Stimulated activated CD8-positive, alpha-beta memory T cell treated with anti-CD3 and anti-CD28 coated beads, Interleukin-15, amount 100 ng/mL, for 1 hour (primary cell): ENCODE data around the gene MEIS3.
"Not testable (repeated sequence)": the region's sequence is repeated elsewhere in the genome, so short reads cannot be mapped to it uniquely, and the experiment has no call there.

Experiments used
- DNase-seq: peaks from one replicate; pipeline ENCODE4 v3.0.0-alpha.2; 2020; ENCODE audit warnings: low read depth

The MEIS3 gene

DNA sequence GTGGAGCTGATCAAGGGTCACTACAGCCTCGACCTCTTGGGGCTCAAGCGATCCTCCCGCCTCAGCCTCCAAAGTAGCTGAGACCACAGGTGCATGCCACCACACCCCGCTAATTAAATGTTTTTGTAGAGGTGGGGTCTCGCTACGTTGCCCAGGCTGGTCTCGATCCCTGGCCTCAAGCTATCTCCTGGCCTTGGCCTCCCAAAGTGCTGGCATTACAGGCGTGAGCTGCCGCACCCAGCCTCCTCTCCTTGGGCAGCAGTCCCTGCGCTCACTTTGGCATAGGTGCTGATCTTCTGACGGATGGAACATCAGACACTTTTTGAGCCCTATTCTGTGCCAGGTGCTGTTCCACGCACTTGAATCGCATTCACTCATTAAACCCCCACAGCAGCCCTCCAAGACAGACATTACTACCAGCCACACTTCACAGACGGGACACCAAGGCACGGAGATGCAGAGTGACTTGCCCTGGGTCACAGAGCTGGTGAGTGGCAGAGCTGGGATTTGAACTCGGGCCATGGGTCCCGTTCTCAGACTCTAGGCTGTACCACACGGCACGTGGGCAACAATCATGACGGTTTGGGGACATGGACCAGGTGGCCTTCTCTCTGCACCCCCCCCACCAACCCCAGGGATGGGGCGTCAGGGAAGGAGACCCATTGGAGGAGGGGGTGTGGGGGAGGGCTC lies 3.2 kb downstream of the MEIS3 start:
- no peak for DNase-seq

DNA sequence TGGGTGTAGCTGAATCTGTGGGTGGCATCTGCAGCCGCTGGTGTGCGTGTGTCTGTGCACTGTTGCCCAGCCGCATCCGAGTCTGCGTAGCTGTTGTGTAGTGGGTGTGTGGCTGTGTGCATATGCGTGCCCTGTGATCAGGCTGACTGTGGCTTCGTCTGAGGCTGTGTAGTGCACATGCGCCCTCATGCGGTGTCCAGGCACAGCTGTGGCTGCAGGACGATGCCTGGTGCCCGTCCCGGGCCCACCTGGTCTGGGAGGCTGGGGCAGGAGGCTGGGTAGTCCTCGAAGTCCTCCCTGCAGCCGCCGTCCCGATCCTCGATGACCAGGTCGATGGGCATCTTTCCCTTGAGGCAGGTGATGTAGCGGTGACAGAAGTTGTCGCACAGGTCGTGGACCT lies 4.9 kb downstream of the MEIS3 start:
- DNase-seq, result no peak

DNA sequence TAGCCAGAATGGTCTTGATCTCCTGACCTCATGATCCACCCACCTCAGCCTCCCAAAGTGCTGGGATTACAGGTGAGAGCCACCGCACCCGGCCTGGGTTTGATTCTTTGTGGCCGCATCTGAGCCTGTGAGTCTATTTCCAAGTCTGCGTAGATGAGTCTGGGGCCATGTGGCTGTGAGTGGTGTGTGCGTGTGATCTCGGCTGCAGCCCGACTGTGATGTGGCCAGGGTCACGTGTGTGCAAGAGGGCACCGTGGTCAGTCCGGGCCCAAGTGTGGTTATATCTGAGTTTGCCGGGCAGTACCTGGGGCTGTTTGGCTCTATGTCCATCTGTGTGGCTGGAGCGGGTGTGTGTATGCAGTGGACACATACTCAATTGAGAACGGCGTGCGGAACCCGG lies 5.4 kb downstream of the MEIS3 start:
- DNase-seq, result no peak

DNA sequence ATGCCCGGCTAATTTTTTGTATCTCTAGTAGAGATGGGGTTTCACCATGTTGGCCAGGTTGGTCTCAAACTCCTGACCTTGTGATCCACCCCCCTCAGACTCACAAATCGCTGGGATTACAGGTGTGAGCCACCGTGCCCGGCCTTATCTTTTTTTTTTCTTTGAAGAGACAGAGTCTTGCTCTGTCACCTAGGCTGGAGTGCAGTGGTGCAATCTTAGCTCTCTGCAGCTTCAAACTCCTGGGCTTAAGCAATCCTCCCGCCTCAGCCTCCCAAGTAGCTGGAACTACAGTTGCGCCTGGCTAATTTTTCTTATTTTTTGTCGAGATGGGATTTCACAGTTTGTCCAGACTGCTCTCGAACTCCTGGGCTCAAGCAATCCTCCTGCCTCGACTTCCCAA lies 7.6 kb downstream of the MEIS3 start:
- DNase-seq, result not testable (repeated sequence)

DNA sequence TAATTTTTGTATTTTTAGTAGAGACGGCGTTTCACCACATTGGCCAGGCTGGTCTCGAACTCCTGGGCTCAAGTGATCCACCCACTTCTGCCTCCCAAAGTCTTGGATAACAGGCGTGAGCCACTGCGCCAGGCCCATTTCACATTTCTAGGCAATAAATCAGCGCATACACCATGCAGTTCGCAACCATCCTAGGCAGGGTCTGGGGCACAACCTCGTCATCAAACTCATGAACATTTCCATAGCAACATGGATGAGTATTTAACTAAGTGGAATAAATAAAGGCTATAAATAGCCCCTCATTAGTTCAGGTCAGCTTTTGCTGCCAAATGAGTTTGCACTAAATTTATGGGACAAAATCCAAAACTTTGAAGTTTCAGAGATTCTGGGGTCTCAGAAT lies 8.2 kb downstream of the MEIS3 start:
- no peak for DNase-seq

DNA sequence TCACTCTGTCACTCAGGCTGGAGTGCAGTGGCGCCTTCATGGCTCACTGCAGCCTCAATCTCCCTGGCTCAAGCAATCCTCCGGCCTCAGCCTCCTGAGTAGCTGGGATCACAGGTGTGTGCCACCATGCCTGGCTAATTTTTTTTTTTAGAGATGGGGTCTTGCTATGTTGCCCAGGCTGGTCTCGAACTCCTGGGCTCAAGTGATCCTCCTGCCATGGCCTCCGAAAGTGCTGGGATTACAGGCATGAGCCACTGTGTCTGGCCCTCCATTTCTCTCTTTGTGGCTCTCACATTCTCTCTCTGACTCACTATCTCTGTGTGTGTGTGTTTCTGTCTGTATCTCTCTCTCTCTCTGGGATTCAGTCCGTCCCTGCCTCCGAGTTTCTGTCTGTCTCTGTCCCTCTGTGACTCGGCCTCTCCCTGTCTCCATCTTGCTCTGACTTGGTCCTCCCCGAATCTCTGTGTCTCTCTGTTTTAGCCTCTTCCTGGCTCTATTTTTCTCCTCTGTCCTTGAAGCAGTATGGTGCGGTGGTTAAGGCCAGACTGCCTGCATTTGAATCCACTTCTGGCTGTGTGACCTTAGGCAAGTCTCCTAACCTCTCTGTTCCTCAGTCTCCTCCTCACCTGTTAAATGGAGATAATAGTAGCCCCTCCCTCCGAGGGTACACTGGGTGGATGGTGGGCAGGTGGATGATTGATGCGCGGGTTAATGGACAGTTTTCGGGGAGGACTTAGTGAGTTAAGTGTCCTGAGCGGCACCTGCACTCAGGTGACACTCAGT lies 11.0 kb downstream of the MEIS3 start:
- DNase-seq, result no peak

DNA sequence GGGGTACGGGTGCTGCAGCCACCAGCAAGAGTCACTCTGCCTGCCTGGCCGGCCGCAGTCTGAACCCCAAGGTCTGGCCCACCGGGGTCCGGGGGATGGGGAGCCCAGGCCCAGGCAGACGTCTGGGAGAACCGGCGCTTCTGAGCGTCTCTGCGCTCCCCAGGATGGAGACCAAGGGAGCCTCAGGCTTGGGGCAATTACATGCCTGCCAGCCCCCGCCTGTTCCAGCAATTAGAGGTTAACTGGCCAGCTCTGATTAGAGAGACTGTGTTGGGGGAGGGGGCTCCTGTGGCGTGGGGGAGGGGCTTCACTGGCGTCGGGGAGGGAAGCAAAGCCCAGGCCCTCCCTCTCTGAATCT lies 11.9 kb downstream of the MEIS3 start:
- no peak for DNase-seq

DNA sequence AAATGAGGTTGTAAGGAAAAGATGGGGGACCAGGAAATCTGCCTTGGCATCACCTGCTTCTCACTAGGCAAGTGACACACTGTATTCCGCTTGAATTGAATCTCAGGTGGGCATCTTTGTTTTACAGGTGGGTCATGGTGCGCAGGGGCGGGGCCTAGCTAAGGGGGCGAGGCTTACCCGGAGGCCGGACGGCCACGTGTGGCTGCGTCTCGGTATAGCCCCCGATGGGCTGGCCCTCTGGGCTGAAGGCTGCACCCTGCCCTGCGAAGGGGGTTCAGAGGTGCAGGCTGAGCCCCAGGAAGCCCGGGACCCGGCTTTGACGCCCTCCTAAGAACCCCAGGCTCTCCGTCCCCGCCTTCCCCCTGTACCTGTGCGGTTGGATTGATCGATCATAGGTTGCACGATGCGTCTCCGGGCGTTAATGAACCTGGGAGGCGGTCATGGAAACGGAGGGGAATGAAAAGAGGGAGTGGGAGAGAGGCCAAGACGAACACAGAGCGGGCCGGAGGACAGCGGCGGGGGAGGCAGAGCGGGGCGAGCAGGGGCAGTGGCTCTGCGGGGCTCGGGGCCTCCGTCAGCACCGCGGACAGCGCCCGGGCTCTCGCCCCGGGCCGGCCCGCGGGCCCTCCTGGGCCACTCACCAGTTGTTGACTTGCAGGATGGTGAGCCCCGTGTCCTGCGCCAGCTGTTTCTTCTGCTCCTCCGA lies 12.5 kb downstream of the MEIS3 start:
- DNase-seq, result no peak

DNA sequence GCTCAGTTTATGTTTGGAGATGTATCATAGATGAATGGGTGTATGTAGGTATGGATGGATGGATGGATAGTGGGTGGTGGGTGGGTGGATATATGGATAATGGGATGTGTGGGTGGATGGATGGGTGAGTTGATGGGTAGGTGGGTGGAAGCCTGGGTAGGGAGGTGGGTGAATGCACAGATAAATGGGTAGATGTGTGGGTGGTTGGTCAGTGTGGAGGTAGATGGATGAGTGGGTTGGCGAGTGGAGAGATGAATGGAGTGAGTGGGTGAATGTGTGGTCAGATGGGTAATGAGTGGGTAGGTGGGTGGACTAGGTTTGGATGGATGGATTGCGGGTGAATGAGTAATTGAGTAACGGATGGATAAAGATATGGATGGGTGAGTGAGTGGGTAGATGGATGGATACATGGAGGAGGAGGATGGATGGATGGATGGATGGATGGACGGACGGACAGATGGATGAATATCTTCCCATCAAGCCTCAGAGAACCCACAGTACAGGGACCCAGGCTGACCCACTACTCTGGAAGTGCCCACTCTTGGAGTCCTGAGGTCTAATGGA lies 13.4 kb downstream of the MEIS3 start:
- no peak for DNase-seq

DNA sequence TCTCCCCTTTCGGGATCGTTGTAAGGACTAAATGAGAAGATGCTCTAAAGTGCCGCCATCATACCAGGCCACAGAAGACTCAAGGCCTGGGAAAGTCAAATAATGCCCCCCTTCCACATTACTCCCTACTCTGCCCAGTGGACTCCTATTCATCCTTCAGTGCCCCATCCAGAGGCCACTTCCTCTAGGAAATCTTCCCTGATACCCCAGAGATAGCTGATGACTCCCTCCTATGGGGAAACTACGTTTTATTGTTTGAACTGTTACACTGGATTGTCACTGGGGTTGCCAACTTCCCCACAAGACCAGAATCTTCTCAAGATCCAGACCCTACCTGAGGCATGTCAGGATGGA lies 14.2 kb downstream of the MEIS3 start:
- DNase-seq, result no peak

DNA sequence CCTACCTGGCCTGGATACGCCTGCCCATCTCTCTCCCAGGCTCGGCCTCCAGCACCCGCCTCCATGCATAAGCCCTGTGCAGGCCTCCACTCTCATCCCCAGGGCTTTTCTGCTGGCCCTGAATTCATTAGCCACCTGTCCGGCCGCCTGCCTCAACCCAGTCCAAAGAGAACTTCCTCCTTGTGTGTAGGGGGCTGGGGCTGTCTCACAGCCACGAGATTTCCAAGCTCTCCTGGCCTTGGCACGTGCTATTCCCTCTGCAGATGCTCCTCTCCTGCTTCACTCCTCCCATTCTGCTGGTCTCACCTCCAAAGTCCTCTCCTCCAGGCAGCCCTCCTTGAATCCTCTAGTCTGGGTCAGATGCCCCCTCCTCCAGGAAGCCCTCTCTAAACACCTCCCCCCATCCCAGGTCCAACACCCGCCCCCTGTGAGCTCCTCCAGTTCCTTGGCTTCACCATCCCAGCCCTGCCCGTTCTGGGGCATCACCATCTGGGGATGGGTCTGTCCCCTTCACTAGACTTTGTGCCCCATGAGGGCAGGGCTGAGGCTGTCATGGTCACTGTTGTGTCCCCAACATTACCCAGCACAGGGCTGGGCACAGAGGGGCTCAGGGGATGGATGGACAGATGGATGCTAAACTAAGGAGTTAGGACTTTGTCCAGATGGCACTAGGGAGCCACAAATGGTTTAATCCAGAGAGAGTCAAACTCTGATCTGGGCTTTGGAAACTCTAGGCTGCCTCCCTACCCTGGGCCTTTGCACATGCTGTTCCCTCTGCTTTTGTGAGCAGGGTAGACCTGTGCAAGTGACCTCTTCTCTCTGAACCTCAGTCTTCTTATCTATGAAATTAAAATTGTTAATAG lies 14.8 kb downstream of the MEIS3 start:
- no peak for DNase-seq

DNA sequence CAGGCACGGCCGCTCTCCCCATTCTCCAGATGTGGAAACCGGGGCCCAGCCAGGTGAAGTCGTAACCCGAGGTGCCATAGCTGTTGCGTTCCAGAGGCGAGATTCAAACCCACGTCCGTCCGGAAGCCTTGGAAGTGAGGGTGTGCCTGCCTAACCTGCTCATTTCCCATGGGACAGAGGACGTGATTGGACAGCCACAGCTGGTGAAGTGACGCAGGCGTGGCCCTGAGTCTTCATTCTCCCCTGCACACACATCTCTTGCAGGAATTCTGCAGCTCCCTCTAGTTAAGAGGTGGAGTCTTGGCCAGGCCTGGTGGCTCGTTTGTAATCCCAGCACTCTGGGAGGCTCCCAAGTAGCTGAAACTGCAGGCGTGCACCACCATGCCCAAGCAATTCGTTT lies 16.8 kb downstream of the MEIS3 start:
- no peak for DNase-seq

DNA sequence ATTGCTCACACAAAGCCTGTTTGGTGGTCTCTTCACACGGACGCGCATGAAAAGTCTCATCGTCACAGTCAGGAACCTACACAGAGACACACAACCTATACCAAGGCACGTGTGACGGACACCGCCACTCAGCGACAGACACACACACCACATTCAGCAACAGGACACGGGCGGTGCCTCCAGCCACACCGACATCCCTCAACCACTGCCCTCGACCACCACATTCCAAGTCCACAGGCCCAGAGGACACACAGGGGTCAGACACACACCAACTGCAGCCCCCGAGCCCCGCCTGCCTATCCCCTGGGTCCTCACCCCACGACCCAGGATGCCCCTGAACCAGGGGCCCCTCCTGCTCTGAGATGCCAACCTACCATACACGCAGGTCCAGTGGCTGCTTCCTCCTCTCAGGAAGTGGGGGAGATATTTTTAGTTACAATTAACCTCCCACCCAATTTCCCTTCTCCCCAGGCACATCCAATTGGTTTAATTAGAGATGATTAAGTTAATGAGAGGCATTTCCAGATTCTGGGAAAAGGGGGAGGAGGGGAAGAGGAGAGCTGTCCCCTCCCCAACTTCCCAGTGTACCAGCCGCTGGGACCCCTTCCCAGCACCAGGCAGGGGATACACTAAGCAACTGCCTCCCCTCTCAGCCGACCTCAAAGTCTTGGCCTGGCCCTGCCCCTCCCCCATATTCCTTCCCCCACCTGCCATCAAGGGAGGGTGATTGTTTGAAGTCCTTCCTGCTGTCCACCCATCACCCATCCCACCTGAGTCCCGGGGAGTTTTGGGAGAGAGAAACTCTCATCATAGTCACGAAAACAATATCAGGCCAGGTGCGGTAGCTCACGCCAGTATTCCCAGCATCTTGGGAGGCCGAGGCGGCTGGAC lies 20.4 kb downstream of the MEIS3 start:
- no peak for DNase-seq

DNA sequence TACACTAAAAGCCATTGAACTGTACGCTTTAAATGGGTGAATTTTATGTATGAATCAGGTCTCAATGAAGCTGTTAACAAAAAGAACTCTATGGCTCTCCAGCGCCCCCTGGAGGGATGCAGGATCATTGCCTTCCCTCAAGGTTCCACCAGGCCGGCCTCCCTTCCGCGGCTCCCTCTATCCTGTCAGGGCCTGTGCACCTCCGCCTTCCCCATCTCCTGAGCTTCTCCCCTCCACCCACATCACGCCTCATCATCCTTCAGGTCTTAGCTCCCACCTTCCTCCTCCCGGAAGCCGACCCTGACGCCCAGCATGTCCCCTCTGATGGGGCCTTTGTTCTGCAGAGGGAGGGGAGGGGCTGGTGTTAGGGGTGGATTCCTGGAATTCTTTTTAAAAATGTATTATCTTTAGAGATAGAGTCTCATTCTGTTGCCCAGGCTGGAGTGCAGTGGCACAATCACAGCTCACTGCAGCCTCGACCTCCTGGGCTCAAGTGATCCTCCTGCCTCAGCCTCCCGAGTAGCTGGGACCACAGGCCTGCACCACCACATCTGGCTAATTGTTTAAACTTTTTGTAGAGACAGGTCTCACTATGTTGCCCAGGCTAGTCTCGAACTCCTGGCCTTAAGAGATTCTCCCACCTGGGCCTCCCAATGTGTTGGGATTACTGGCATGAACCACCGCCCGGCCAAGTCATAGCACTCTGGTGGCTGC lies 27.7 kb downstream of the MEIS3 start:
- DNase-seq, result peak; percentile 70

DNA sequence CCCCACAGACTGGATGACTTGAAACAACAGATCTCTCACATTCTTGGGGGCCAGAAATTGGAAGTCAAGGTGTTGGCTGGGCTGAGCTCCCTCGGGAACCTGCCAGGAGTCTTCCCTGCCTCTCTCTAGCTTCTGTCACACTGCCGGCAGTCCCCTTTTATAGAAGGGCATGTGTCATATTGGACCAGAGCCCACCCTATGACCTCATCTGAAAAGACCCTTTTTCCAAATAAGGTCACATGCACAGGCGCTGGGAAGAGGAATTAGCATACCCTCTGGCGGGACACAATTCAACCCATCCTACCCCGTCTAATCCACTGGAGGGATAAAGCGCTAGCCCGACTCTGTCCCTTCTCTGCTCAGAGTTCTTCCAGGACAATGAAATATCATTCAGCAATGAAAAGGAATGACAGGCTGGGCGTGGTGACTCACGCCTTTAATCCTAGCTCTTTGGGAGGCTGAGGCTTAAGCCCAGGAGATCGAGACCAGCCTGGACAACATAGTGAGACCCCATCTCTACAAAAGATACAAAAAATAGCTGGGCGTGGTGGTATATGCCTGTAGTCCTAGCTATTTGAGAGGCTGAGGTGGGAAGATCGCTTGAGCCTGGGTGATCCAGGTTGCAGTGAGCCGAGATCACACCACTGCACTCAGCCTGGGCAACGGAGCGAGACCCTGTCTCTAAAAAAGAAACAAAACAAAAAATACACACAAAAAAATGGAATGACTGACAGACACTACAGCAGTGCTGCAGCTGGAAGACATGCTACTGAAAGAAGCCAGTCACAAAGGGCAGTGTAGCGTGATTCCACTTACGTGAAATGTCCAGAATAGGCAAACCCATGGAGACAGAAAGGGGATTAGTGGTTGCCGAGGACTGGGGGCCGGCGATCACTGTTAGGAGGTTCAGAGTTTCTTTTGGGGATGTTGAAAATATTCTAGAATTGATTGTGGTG lies 28.5 kb downstream of the MEIS3 start:
- DNase-seq, result no peak

DNA sequence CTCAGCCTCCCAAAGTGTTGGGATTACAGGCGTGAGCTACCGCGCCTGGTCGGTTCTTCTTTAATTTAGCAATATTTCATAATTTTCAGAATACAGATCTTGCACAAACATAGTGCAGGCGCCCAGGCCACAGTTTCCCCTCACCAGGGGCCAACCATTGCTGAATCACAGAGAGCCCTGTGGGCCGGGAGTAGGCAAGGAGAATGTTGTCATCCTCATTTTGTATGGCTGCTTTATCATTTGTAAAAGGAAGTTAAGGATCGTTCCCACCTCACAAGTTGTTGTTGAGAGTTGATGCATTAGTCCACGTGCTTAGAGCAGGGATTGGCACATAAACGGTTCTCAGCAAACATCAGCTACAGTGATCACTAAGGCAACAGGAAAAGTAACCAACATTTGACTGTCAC lies 30.2 kb downstream of the MEIS3 start:
- no peak for DNase-seq

DNA sequence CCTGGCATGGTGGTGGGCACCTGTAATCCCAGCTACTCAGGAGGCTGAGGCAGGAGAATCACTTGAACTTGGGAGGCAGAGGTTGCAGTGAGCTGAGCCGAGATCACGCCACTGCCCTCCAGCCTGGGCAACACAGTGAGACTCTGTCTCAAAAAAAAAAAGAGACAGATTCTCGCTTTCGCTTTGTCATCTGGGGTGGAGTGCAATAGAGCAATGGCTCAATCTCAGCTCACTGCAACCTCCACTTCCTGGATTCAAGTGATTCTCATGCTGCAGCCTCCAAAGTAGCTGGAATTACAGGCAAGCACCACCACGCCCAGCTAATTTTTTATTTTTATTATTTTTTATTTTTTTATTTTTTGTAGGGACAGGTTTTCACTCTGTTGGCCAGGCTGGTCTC lies 30.6 kb downstream of the MEIS3 start:
- not testable (repeated sequence) for DNase-seq

DNA sequence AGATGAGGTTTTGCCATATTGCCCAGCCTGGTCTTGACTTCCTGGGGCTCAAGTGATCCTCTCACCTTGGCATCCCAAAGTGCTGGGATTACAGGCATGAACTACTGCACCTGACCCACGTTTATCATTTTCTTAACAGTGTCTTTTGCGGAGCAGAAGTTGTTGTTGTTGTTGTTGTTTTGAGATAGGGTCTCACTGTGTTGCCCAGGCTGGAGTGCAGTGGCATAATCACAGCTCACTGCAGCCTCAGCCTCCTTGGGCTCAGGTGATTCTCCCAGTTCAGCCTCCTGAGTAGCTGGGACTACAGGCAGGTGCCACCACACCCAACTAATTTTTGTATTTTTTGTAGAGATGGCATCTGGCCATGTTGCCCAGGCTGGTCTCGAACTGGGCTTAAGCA lies 31.7 kb downstream of the MEIS3 start:
- DNase-seq, result not testable (repeated sequence)

DNA sequence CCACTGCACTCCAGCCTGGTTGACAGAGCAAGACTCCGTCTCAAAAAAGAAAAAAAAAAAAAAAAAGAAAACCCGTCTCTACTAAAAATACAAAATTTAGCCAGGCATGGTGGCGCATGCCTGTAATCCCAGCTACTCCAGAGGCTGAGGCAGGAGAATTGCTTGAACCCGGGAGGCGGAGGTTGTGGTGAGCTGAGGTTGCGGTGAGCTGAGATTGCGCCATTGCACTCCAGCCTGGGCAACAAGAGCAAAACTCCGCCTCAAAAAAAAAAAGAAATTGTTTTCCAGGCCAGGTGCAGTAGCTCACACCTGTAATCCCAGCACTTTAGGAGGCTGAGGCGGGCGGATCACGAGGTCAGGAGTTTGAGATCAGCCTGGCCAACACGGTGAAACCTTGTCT lies 32.7 kb downstream of the MEIS3 start:
- DNase-seq, result not testable (repeated sequence)
